ENCODE results near the gene SMAP1.
"Not testable (repeated sequence)": the region's sequence is repeated elsewhere in the genome, so short reads cannot be mapped to it uniquely, and the experiment has no call there.

Gene SMAP1

GRCh38 chr6:70738028-70738427 is 70.3 kb downstream of the SMAP1 start:
- TF ChIP-seq, protein P1, sequence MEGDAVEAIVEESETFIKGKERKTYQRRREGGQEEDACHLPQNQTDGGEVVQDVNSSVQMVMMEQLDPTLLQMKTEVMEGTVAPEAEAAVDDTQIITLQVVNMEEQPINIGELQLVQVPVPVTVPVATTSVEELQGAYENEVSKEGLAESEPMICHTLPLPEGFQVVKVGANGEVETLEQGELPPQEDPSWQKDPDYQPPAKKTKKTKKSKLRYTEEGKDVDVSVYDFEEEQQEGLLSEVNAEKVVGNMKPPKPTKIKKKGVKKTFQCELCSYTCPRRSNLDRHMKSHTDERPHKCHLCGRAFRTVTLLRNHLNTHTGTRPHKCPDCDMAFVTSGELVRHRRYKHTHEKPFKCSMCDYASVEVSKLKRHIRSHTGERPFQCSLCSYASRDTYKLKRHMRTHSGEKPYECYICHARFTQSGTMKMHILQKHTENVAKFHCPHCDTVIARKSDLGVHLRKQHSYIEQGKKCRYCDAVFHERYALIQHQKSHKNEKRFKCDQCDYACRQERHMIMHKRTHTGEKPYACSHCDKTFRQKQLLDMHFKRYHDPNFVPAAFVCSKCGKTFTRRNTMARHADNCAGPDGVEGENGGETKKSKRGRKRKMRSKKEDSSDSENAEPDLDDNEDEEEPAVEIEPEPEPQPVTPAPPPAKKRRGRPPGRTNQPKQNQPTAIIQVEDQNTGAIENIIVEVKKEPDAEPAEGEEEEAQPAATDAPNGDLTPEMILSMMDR (IDR thresholded peaks at IDR 0.05) = no peak
- no peak overlapping the region for H3K27ac ChIP-seq

GRCh38 chr6:70739534-70739933 is 71.9 kb downstream of the SMAP1 start:
- TF ChIP-seq, protein P1 (IDR thresholded peaks at IDR 0.05) = no peak
- no peak for TF ChIP-seq ZFX (IDR thresholded peaks at IDR 0.05; ENCODE audit: borderline replicate concordance)
- no peak overlapping the region for H3K27ac ChIP-seq

GRCh38 chr6:70740746-70741145 is 73.1 kb downstream of the SMAP1 start:
- H3K27ac ChIP-seq = not testable (repeated sequence)

- not testable (repeated sequence) for H3K27ac ChIP-seq
These were observed 74.8 kb downstream of the SMAP1 start for GRCh38 chr6:70742462-70742861.

GRCh38 chr6:70753870-70754380 is 86.2 kb downstream of the SMAP1 start:
- no peak for TF ChIP-seq ZFX (IDR thresholded peaks at IDR 0.05; ENCODE audit: borderline replicate concordance)
- TF ChIP-seq, protein P1 (IDR thresholded peaks at IDR 0.05) = no peak
- no peak overlapping the region for H3K27ac ChIP-seq

- H3K27ac ChIP-seq = no peak overlapping the region
- TF ChIP-seq ZFX (IDR thresholded peaks at IDR 0.05; ENCODE audit: borderline replicate concordance) = no peak
- TF ChIP-seq, protein P1 (IDR thresholded peaks at IDR 0.05) = no peak
These were observed 91.2 kb downstream of the SMAP1 start for GRCh38 chr6:70758883-70759282.

DNA sequence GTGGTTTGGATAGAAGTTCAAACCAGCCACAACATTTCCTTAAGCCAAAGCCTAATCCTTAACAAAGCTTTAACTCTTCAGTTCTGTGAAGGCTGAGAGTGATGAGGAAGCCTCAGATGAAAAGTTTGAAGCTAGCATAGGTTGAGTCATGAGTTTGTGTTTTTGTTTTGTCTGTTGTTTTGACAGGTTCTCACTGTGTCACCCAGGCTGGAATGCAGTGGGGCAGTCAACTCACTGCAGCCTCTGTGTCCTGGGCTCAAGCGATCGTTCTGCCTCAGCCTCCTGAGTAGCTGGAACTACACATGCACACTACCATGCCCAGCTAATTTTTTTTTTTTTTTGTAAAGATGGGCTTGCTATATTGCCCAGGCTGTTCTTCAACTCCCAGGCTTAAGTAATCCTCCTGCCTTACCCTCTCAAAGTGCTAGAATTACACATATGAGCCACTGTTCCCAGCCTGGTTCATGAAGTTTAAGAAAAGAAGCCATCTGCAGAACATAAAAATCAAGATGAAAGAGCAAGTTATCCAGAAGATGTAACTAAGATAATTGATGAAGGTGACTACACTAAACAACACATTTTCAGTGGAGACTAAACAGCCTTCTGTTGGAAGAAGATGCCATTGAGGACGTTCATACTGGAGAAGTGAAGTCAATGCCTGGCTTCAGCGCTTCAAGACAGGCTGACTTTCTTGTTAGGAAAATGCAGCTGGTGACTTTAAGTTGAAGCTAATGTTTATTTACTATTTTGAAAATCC is 96.2 kb downstream of the SMAP1 start:
- no peak overlapping the region for H3K27ac ChIP-seq
- no peak for TF ChIP-seq ZFX (IDR thresholded peaks at IDR 0.05; ENCODE audit: borderline replicate concordance)
- TF ChIP-seq, protein P1 (IDR thresholded peaks at IDR 0.05) = no peak

DNA sequence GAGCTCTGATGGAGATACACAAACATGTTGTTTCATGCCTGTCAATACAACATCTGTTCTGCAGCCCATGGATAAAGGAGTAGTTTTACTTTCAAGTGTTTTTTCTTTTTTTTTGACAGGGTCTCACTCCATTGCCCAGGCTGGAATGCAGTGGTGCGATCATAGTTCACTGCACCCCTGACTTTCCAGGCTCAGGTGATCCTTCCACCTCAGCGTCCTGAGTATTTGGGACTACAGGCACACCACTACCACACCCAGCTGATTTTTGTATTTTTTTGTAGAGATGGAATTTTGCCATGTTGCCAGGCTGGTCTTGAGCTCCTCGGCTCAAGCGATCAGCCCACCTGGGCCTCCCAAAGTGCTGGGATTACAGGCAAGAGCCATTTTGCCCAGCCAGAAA is 97.0 kb downstream of the SMAP1 start:
- H3K27ac ChIP-seq = no peak overlapping the region
- TF ChIP-seq ZFX (IDR thresholded peaks at IDR 0.05; ENCODE audit: borderline replicate concordance) = no peak
- TF ChIP-seq, protein P1 (IDR thresholded peaks at IDR 0.05) = no peak

DNA sequence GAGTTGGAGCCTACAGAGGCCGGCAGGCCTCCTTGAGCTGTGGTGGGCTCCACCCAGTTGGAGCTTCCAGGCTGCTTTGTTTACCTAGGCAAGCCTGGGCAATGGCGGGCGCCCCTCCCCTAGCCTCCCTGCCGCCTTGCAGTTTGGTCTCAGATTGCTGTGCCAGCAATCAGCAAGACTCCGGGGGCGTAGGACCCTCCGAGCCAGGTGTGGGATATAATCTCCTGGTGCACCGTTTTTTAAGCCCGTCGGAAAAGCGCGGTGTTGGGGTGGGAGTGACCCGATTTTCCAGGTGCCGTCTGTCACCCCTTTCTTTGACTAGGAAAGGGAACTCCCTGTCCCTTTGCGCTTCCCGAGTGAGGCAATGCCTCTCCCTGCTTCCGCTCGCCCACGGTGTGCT is 103.7 kb downstream of the SMAP1 start:
- H3K27ac ChIP-seq = not testable (repeated sequence)
